Neuronal stem cell (in vitro differentiated cells): ENCODE measurements around the gene METTL9.
"Not testable (repeated sequence)": the region's sequence is repeated elsewhere in the genome, so short reads cannot be mapped to it uniquely, and the experiment has no call there.

Source experiments
- DNase-seq: peaks from one replicate; pipeline ENCODE4 v3.0.0-alpha.2; 2013; ENCODE audit warnings: low spot score
- H2AFZ ChIP-seq: one replicate; pipeline ENCODE4 v1.6.1; 2013; ENCODE audit warnings: mild to moderate bottlenecking, low read length, inconsistent platforms
- H2AK5ac ChIP-seq: 2 replicates; pipeline ENCODE4 v1.6.1; 2013; ENCODE audit warnings: low read depth, mild to moderate bottlenecking, inconsistent platforms, low read length, moderate library complexity, mixed read lengths
- H2BK120ac ChIP-seq: 2 replicates; pipeline ENCODE4 v1.6.1; 2013; ENCODE audit warnings: low read depth, mild to moderate bottlenecking, inconsistent platforms, low read length, moderate library complexity, mixed read lengths
- H2BK12ac ChIP-seq: one replicate; pipeline ENCODE4 v1.6.1; 2013; ENCODE audit warnings: low read length, inconsistent platforms
- H2BK15ac ChIP-seq: 2 replicates; pipeline ENCODE4 v1.6.1; 2013; ENCODE audit warnings: mild to moderate bottlenecking, low read length, inconsistent platforms, mixed read lengths
- H2BK5ac ChIP-seq: one replicate; pipeline ENCODE4 v1.6.1; 2013; ENCODE audit warnings: inconsistent platforms, mild to moderate bottlenecking, low read length, moderate library complexity
- H3K14ac ChIP-seq: one replicate; pipeline ENCODE4 v1.6.1; 2013; ENCODE audit warnings: low read length, inconsistent platforms
- H3K18ac ChIP-seq: 2 replicates; pipeline ENCODE4 v1.6.1; 2013; ENCODE audit warnings: low read length, inconsistent platforms
- H3K23ac ChIP-seq: 2 replicates; pipeline ENCODE4 v1.6.1; 2013; ENCODE audit warnings: low read depth, mild to moderate bottlenecking, mixed read lengths, low read length, inconsistent platforms; ENCODE audit not compliant: poor library complexity
- H3K27ac ChIP-seq: replicated peaks from 3 replicates; pipeline ENCODE4 v1.5.1; 2013; ENCODE audit warnings: low read length, inconsistent platforms
- H3K27me3 ChIP-seq, 3 experiments: 2 replicates each; pipeline ENCODE4 v1.6.1; 2013; ENCODE audit warnings: low read length in 3 of 3, mild to moderate bottlenecking in 2 of 3, inconsistent platforms in 1 of 3, low read depth in 1 of 3, mixed read lengths in 1 of 3, moderate library complexity in 1 of 3; ENCODE audit not compliant: control insufficient read depth in 3 of 3, insufficient read depth in 3 of 3
- H3K36me3 ChIP-seq, 2 donors: replicated peaks in 1 of 2; 2 replicates each; pipeline ENCODE4 v1.6.1; 2013; ENCODE audit warnings: low read length in 2 of 2; ENCODE audit not compliant: control insufficient read depth in 2 of 2, insufficient read depth in 2 of 2
- H3K4ac ChIP-seq: 2 replicates; pipeline ENCODE4 v1.6.1; 2013; ENCODE audit warnings: inconsistent platforms, mild to moderate bottlenecking, low read length, moderate library complexity
- H3K4me1 ChIP-seq, 2 donors: 1 replicate in 1 of 2; 2 replicates in 1 of 2; pipeline ENCODE4 v1.6.1; 2013; ENCODE audit warnings: low read length in 2 of 2, low read depth in 1 of 2; ENCODE audit not compliant: control insufficient read depth in 2 of 2, insufficient read depth in 1 of 2
- H3K4me2 ChIP-seq: one replicate; pipeline ENCODE4 v1.6.1; 2013; ENCODE audit warnings: mild to moderate bottlenecking, low read length, inconsistent platforms; ENCODE audit not compliant: insufficient read depth, poor library complexity, severe bottlenecking
- H3K4me3 ChIP-seq, 2 donors: 2 replicates each; pipeline ENCODE4 v1.5.1; 2013; ENCODE audit warnings: low read length in 2 of 2, mild to moderate bottlenecking in 2 of 2, inconsistent platforms in 1 of 2, moderate library complexity in 1 of 2
- H3K79me1 ChIP-seq: one replicate; pipeline ENCODE4 v1.6.1; 2013; ENCODE audit warnings: low read depth, mild to moderate bottlenecking, inconsistent platforms, low read length, moderate library complexity
- H3K9ac ChIP-seq: one replicate; pipeline ENCODE4 v1.6.1; 2013; ENCODE audit warnings: mild to moderate bottlenecking, low read depth, low read length, inconsistent platforms; ENCODE audit not compliant: poor library complexity
- H3K9me3 ChIP-seq, 2 donors: replicated peaks in 1 of 2; 2 replicates each; pipeline versions ENCODE3 to v1.6.1; 2013; ENCODE audit warnings: low read length in 2 of 2, mild to moderate bottlenecking in 2 of 2, inconsistent platforms in 1 of 2, low read depth in 1 of 2, mixed read lengths in 1 of 2, moderate library complexity in 1 of 2; ENCODE audit not compliant: control insufficient read depth in 2 of 2, insufficient read depth in 1 of 2
- H4K8ac ChIP-seq: one replicate; pipeline ENCODE4 v1.6.1; 2013; ENCODE audit warnings: low read depth, mild to moderate bottlenecking, inconsistent platforms, low read length, moderate library complexity
- H4K91ac ChIP-seq: one replicate; pipeline ENCODE4 v1.6.1; 2013; ENCODE audit warnings: low read length, low read depth, mild to moderate bottlenecking, inconsistent platforms; ENCODE audit not compliant: poor library complexity
- WGBS, 2 donors: extraction: QIAGEN DNeasy Blood & Tissue Kit; methylation state at CpG; one replicate each; pipeline ENCODE4 v1.1.7; 2013; ENCODE audit warnings: missing lambda C conversion rate in 2 of 2, mixed read lengths in 1 of 2; ENCODE audit not compliant: insufficient read length in 2 of 2, insufficient replicate concordance in 1 of 2; ENCODE audit errors: extremely low coverage in 2 of 2; 5-methylcytosine and 5-hydroxymethylcytosine counted together

The METTL9 gene

GRCh38 chr16:21580131-21580530 is 19.2 kb upstream of the METTL9 start:
- not testable (repeated sequence) for H2AK5ac ChIP-seq, H3K9ac ChIP-seq, H2BK12ac ChIP-seq, DNase-seq, H3K23ac ChIP-seq, H3K27ac ChIP-seq, H2BK15ac ChIP-seq, H3K36me3 ChIP-seq, H2BK5ac ChIP-seq, H3K9me3 ChIP-seq, H3K18ac ChIP-seq, H4K8ac ChIP-seq, H2AFZ ChIP-seq, H3K79me1 ChIP-seq, H3K4me1 ChIP-seq, H4K91ac ChIP-seq, H3K4me3 ChIP-seq, H3K14ac ChIP-seq, H2BK120ac ChIP-seq, H3K4ac ChIP-seq, H3K4me2 ChIP-seq
- H3K27me3 ChIP-seq = peaks cover 0 to 10% (median 2%) of the 10 kb centered on the region in 3 experiments
- no CpG with 5 or more reads among the region's 6 CpGs for WGBS, 2 donors

- H3K79me1 ChIP-seq = no peaks in the 10 kb centered on the region
- no peak overlapping the region for H3K23ac ChIP-seq
- no peak overlapping the region for H2AK5ac ChIP-seq
- H3K27ac ChIP-seq = no peak overlapping the region
- no peak overlapping the region for H3K4ac ChIP-seq
- no peak overlapping the region for H3K18ac ChIP-seq
- H3K27me3 ChIP-seq = peaks cover 0 to 10% (median 2%) of the 10 kb centered on the region in 3 experiments
- no CpG with 5 or more reads among the region's 2 CpGs for WGBS, 2 donors
- no peak for DNase-seq
- no peaks in the 10 kb centered on the region for H3K36me3 ChIP-seq
- no peak overlapping the region for H2BK5ac ChIP-seq
- no peak overlapping the region for H3K4me3 ChIP-seq
- no peak overlapping the region for H4K91ac ChIP-seq
- H2AFZ ChIP-seq = no peak overlapping the region
- H2BK120ac ChIP-seq = no peak overlapping the region
- H3K9me3 ChIP-seq = no peaks in the 10 kb centered on the region
- no peaks in the 10 kb centered on the region for H3K4me1 ChIP-seq
- no peak overlapping the region for H3K14ac ChIP-seq
- H3K4me2 ChIP-seq = no peak overlapping the region
- no peak overlapping the region for H3K9ac ChIP-seq
- H2BK15ac ChIP-seq = no peak overlapping the region
- H4K8ac ChIP-seq = no peak overlapping the region
- no peak overlapping the region for H2BK12ac ChIP-seq
Measured at GRCh38 chr16:21580807-21581206, 18.6 kb upstream of the METTL9 start.

- Histone ChIP-seq H3K4ac (no peak overlapping the region), H4K8ac (no peak overlapping the region), H2AK5ac (no peak overlapping the region), H3K79me1 (no peaks in the 10 kb centered on the region), H3K27me3 (peaks cover 0 to 7% (median 0%) of the 10 kb centered on the region in 3 experiments), H2BK120ac (no peak overlapping the region), H3K9me3 (no peaks in the 10 kb centered on the region), H4K91ac (no peak overlapping the region), H3K23ac (no peak overlapping the region), H3K18ac (no peak overlapping the region), H3K27ac (no peak overlapping the region), H3K4me1 (no peaks in the 10 kb centered on the region), H3K4me3 (no peak overlapping the region), H2AFZ (no peak overlapping the region), H2BK15ac (no peak overlapping the region), H2BK12ac (no peak overlapping the region), H3K14ac (no peak overlapping the region), H3K36me3 (no peaks in the 10 kb centered on the region), H2BK5ac (no peak overlapping the region), H3K9ac (no peak overlapping the region), H3K4me2 (no peak overlapping the region)
- WGBS, 2 donors = no CpG with 5 or more reads among the region's 8 CpGs
- no peak for DNase-seq
Measured at GRCh38 chr16:21584817-21585216, 14.6 kb upstream of the METTL9 start.

GRCh38 chr16:21588593-21588992 is 10.8 kb upstream of the METTL9 start:
- H3K14ac ChIP-seq, H2BK12ac ChIP-seq, H2AFZ ChIP-seq, H3K9me3 ChIP-seq, DNase-seq, H3K4ac ChIP-seq, H4K91ac ChIP-seq, H3K79me1 ChIP-seq, H3K36me3 ChIP-seq, H3K4me3 ChIP-seq, H2BK15ac ChIP-seq, H4K8ac ChIP-seq, H3K4me1 ChIP-seq, H2BK120ac ChIP-seq, H2BK5ac ChIP-seq, H3K4me2 ChIP-seq, H3K18ac ChIP-seq, H3K9ac ChIP-seq, H3K23ac ChIP-seq, H3K27ac ChIP-seq, H2AK5ac ChIP-seq: not testable (repeated sequence)
- 91% methylated on average over 1 of the region's 5 CpGs; no CpG with 5 or more reads in 1 of the 2 donors for WGBS, 2 donors
- H3K27me3 ChIP-seq = peaks cover 0 to 10% (median 0%) of the 10 kb centered on the region in 3 experiments
